ENCODE data around the gene CD320. TPM values are rescaled to one million over a fixed set of nuclear protein-coding genes. Genes with fewer than 3 reads are reported as not detected.
A peak's percentile ranks its signal among the peaks of the same experiment; 100 is the strongest.

Gene CD320
- total RNA-seq, 2 experiments from 2014 or later, result 37.7 to 40.4 TPM

DNA sequence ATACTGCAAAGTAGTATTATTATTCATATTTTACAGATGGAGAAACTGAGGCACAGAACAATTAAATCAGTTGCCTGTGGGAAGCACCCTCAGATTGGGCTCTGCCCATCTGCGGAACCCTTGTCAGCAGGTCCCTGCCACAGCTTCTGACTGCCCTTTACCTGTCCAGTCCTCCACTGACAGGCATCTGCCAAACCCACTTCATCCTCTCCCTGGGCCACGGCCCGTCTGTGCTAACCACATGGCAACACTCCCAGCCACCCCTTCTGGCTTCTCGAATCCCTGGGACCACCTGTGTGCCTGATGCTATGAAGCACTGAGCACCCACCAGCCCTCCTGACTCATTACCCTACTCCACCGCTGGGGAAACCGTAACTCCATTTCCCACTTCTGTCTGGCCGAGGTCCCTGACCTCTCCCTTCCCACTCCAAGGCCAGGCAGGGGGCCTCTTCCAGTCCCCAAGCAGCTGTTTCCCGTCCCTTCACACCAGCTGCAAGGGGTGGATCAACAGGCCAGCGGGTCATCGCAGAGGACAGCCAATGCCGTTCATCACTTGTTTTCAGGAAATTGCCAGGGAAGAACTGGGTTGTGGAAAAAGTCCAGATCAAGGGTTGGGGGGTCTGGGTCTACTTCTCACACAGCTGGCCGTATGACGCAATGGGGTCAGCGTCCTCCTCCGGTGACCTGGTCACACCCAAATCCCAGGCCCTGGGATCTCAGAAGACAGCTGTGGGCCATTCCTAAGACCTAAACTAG lies 32.4 kb upstream of the CD320 start:
- Mint-ChIP-seq H3K4me3 (no peak overlapping the region), H3K36me3 (ENCODE audit: low read depth) (no peaks in the 10 kb centered on the region), H3K27me3 (peaks cover 28% of the 10 kb centered on the region), H3K9me3 (no peaks in the 10 kb centered on the region), H3K4me1 (peaks cover 29% of the 10 kb centered on the region), H3K27ac (no peak overlapping the region)
- ChIA-PET POLR2A (interaction anchor here (0.6 to 0.9 kb wide), 3 partner anchors 12 to 206 kb away, joined by 3 to 4 read pairs (median 3); partner anchors contain the start of genes NDUFA7 and RPS28), CTCF (interaction anchor here (1.4 to 3.0 kb wide), 2 partner anchors 13 to 72 kb away, joined by 3 to 17 read pairs; partner anchors contain the start of gene MARCHF2)
- DNase-seq, result no peak

DNA sequence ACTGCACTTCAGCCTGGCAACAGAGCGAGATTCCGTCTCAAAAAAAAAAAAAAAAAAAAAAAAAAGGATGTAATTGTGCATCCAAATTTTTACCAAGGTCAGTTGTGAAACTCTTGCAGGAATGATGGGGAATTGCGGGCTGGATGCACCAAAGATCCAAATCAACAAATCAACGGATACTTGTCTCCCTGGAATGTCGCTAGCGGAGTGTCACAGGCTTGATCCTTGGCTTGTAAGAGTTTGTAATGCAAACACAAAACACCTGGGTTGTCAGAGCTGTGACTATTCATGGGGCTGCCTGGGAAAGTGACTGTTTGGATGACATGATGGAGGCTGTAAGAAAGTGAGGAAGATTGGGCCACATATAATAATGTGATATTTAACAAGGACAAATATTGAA lies 30.7 kb upstream of the CD320 start:
- no peak for DNase-seq
- no peak overlapping the region for H3K27ac Mint-ChIP-seq
- peaks cover 27% of the 10 kb centered on the region for H3K4me1 Mint-ChIP-seq
- H3K9me3 Mint-ChIP-seq, result no peaks in the 10 kb centered on the region
- H3K36me3 Mint-ChIP-seq (ENCODE audit: low read depth), result no peaks in the 10 kb centered on the region
- peaks cover 32% of the 10 kb centered on the region for H3K27me3 Mint-ChIP-seq
- ChIA-PET POLR2A (interaction anchor here (0.9 kb wide), 1 partner anchor 18 kb away, joined by 3 read pairs; no protein-coding TSS in a partner anchor), CTCF (no interaction called here)
- no peak overlapping the region for H3K4me3 Mint-ChIP-seq

DNA sequence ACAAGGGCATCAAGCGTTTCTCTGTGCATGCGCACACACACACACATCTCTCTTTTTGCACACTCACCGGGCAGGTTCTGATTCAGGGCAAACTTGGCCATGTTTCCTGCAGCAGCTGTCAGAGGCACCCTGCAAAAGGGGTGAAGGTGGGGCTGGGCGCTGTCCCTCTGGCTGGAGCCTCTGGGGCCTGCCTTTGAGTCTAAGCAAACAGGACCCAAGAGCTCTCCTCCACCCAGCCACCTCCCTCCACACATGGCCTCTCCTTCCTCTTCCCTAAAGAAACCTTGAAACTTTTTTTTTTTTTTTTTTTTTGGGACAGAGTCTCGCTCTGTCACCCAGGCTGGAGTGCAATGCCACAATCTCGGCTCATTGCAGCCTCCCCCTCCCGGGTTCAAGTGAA lies 29.6 kb upstream of the CD320 start:
- Mint-ChIP-seq H3K36me3 (ENCODE audit: low read depth) (no peaks in the 10 kb centered on the region), H3K4me3 (no peak overlapping the region), H3K4me1 (peaks cover 19% of the 10 kb centered on the region), H3K27ac (no peak overlapping the region), H3K9me3 (no peaks in the 10 kb centered on the region), H3K27me3 (peaks cover 34% of the 10 kb centered on the region)
- DNase-seq, result no peak
- CTCF ChIA-PET, result interaction anchor here (0.6 kb wide), 1 partner anchor 16 kb away, joined by 3 read pairs; no protein-coding TSS in a partner anchor
- POLR2A ChIA-PET, result no interaction called here

DNA sequence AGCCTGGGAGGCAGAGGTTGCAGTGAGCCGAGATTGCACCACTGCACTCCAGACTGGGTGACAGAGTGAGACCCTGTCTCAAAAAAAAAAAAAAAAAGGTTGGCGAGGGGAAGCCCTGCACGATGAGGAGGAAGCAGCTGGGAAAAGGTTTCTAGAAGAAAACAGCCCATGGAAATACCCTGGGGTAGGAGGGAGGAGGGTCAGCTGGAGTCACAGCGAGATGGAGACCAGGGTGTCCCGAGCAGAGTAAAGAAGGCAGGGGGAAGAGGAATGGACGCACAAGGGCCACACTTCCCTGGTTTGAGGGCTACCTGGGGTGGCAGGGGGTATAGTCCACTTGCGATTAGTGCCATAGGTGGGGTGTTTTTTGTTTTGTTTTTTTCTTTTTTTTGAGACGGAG lies 28.5 kb upstream of the CD320 start:
- DNase-seq, result no peak
- no peak overlapping the region for H3K27ac Mint-ChIP-seq

DNA sequence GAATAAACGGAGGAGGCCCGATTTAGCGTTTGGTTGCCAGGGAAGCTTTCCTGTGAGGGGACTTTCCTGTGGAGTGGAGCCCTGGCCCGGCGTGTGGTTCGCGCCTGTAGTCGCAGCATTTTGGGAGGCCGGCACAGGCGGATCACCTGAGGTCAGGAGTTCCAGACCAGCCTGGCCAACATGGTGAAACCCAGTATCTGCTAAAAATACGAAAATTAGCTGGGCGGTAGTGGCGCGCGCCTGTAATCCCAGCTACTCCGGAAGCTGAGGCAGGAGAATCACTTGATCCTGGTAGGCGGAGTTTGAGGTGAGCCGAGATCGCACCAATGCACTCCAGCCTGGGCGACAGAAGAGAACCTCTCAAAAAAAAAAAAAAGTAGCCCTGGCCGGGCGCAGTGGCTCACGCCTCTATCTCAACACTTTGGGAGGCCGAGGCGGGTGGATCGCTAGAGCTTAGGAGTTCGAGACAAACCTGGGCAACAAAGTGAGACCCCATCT lies 28.0 kb upstream of the CD320 start:
- Mint-ChIP-seq H3K36me3 (ENCODE audit: low read depth) (no peaks in the 10 kb centered on the region), H3K27me3 (peaks cover 34% of the 10 kb centered on the region), H3K9me3 (no peaks in the 10 kb centered on the region), H3K4me1 (peaks cover 12% of the 10 kb centered on the region), H3K27ac (no peak overlapping the region), H3K4me3 (peak overlapping the region; percentile 49)
- CTCF ChIA-PET, result interaction anchor here (0.6 to 2.9 kb wide), 3 partner anchors 12 to 242 kb away, joined by 3 to 16 read pairs (median 3); no protein-coding TSS in a partner anchor
- DNase-seq, result no peak
- POLR2A ChIA-PET, result interaction anchor here (2.0 to 6.1 kb wide), 2 partner anchors 13 to 55 kb away, joined by 8 to 51 read pairs; partner anchors contain the start of genes NDUFA7, RAB11B and RPS28

More for the DNA sequence above, 28.5 kb upstream of the CD320 start:
- ChIA-PET POLR2A (interaction anchor here (6.1 kb wide), 1 partner anchor 14 kb away, joined by 51 read pairs; the partner anchor contains the start of genes NDUFA7 and RPS28), CTCF (interaction anchor here (0.6 to 2.9 kb wide), 3 partner anchors 17 to 241 kb away, joined by 3 to 16 read pairs (median 4); no protein-coding TSS in a partner anchor)
- H3K4me1 Mint-ChIP-seq, result peaks cover 14% of the 10 kb centered on the region
- no peaks in the 10 kb centered on the region for H3K36me3 Mint-ChIP-seq (ENCODE audit: low read depth)
- no peaks in the 10 kb centered on the region for H3K9me3 Mint-ChIP-seq
- H3K27me3 Mint-ChIP-seq, result peaks cover 34% of the 10 kb centered on the region
- H3K4me3 Mint-ChIP-seq, result no peak overlapping the region

DNA sequence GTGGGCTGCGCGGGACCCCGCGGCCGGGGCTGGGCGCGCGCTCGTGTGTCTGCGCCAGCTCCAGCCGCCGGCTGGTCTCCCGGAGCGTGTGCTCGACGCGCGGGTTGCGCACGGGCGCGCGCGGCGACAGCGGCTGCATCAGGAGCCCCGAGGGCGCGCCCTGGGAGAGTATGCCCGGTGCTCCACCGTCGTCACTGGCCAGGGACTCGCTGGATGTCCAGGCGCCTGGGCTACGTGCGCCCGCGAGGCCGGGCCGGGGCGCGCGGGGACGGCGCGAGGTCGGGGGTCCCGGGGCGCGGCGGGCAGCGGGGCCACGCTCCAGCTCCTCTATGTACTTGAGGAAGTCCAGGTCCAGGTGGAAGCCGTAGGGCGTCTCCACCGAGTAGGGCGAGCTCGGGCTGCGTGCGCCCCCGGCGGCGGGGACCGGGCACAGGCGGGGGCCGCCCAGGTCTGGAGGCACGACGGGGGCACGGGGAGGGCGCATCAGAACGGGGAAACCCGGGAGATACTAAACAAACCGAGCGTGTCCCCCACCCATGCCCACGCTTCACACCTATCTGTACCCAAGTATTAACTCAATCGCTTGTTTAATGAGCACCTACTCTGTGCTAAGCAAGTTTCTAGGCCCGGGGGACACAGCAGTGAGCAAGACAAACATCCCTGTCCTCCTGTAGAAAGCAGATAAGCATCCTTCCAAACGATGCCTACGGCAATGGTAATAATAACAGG lies 27.3 kb upstream of the CD320 start:
- Mint-ChIP-seq H3K36me3 (ENCODE audit: low read depth) (no peaks in the 10 kb centered on the region), H3K27me3 (peaks cover 30% of the 10 kb centered on the region), H3K27ac (no peak overlapping the region), H3K9me3 (no peaks in the 10 kb centered on the region), H3K4me3 (peak overlapping the region; percentile 49), H3K4me1 (peaks cover 10% of the 10 kb centered on the region)
- ChIA-PET POLR2A (interaction anchor here (2.0 to 6.1 kb wide), 2 partner anchors 13 to 55 kb away, joined by 8 to 51 read pairs; partner anchors contain the start of genes NDUFA7, RAB11B and RPS28), CTCF (interaction anchor here (0.9 to 2.9 kb wide), 5 partner anchors 8 to 18 kb away, joined by 3 to 16 read pairs (median 5); no protein-coding TSS in a partner anchor)
- peak; percentile 45 for DNase-seq

DNA sequence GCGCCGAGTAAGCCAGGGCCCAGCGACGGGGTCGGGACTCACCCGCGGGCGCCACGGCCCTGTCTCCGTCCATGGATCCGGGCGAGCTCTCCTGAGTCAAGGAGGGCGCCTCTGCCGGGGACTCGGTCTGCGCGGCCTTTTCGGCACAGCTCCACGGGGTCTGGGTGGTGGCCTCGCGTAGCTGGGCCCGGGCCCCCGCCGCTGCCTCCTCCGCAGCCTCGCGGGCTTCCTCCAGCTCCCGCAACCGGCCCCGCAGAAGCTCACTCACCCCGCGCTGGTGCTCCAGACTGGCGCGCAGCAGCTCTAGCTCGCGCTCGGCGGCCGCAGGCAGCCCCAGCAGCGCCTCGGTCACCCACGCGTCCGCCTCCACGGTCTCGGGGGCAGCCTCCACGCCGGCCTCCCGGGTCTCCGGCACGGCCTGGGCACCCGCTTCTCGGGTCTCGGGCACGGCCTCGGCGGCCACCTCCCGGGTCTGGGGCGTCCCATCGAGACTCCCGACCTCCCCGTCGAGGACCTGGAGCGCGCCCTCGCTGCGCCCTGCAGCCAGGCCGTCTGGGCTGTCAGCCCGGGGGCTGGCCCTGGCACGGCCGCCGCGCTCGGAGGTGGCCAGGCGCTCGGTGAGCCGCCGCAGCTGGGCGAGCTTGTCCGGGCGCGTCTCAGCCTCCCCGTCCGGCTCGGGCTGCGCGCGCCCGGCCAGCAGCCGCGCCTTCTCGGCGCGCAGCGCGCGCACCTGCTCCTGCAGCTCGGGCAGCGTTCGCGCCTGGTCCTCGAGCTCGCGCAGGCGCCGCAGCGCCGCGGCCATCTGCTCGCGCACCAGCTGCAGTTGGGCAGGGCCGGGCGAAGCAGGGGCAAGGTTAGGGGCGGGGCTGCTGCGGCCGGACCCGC lies 26.5 kb upstream of the CD320 start:
- H3K27me3 Mint-ChIP-seq, result peaks cover 28% of the 10 kb centered on the region
- H3K27ac Mint-ChIP-seq, result no peak overlapping the region
- CTCF ChIA-PET, result interaction anchor here (0.9 to 2.9 kb wide), 6 partner anchors 8 to 19 kb away, joined by 3 to 16 read pairs (median 4); partner anchors contain the start of gene RPS28
- peak; percentile 48 for DNase-seq
- H3K4me3 Mint-ChIP-seq, result peak overlapping the region; percentile 21
- no peaks in the 10 kb centered on the region for H3K36me3 Mint-ChIP-seq (ENCODE audit: low read depth)
- POLR2A ChIA-PET, result interaction anchor here (1.0 to 6.1 kb wide), 4 partner anchors 8 to 110 kb away, joined by 3 to 51 read pairs (median 6); partner anchors contain the start of genes HNRNPM, KANK3, NDUFA7 and RAB11B
- H3K4me1 Mint-ChIP-seq, result peaks cover 9% of the 10 kb centered on the region
- H3K9me3 Mint-ChIP-seq, result no peaks in the 10 kb centered on the region

DNA sequence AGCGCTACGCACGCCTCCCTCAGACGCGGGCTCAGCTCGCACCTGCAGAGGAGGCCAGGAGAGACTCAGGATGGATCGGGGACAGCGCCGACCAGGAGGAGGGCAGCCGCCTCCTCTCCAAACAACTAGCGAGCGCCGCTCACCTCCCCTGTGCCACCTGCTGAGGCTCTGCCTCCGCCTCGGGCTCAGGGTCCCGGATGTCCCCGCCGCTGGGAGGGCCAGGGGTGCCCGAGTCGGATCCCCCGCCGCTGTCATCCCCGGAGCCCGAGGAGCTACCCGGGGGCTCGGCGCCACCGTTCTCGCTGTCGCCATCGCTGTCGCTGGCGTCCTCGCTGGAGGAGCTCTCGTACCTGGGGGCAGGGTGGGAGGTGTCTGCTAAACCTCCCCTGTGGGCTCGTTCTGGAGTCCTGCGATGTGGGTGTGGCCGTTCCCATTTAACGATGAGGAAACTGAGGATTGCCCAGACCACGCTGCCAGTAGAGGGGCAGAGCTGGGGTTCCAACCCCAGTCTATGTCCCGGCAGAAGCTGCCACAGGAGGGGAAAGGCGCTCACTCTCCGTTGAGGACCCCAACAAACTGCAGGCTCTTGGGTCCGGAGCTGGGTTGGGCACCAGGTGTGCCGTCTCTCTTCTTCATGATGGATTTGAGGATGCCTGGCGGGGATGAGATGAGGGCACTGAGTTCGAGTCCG lies 25.8 kb upstream of the CD320 start:
- Mint-ChIP-seq H3K36me3 (ENCODE audit: low read depth) (no peaks in the 10 kb centered on the region), H3K27ac (no peak overlapping the region), H3K27me3 (peaks cover 26% of the 10 kb centered on the region), H3K9me3 (no peaks in the 10 kb centered on the region), H3K4me1 (peaks cover 9% of the 10 kb centered on the region), H3K4me3 (peak overlapping the region; percentile 21)
- ChIA-PET CTCF (interaction anchor here (1.3 to 2.9 kb wide), 3 partner anchors 12 to 19 kb away, joined by 3 to 16 read pairs (median 7); partner anchors contain the start of gene RPS28), POLR2A (interaction anchor here (1.0 to 6.1 kb wide), 3 partner anchors 9 to 111 kb away, joined by 3 to 51 read pairs (median 5); partner anchors contain the start of genes HNRNPM, KANK3, NDUFA7 and RPS28)
- no peak for DNase-seq

DNA sequence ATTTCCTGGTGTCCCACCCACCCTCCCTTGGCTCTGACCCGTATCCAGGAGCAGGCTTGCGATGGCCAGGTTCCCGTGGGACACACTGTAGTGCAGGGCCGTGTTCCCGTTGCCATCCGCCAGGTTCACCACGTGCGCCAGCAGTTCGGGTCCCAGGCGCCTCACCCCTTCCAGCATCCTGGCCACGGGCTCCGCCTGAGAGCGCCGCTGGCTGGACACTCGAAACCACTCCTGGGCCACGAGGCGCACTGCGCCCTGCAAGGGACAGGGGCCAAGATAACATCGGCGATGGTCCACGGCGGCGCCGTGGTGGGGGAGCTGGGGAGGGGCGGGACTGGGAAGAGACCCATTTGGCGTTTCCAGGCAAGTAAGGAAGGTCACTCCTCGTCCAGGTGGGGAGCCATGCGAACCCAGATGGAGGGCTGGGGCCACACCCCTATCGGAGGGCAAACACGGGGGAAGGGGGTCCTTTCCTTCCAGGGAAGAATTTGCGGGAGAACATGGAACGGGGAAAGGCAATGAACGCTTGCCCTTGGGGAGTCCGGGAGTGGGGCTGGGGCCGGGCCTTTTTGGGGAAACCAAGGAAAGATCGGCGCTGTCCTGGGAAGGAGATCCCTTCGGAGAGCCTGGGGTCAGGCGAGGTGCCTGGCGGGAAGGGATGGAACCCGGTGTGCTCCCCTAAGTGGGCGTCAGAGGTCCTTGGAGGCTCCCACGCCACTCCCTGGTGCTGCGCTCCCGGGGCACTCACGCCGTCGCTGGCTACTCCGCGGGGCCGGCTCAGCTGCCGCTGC lies 25.0 kb upstream of the CD320 start:
- peaks cover 9% of the 10 kb centered on the region for H3K4me1 Mint-ChIP-seq
- H3K27me3 Mint-ChIP-seq, result peaks cover 23% of the 10 kb centered on the region
- no peaks in the 10 kb centered on the region for H3K36me3 Mint-ChIP-seq (ENCODE audit: low read depth)
- ChIA-PET POLR2A (interaction anchor here (1.0 to 6.1 kb wide), 2 partner anchors 11 to 111 kb away, joined by 3 to 51 read pairs; partner anchors contain the start of genes HNRNPM, NDUFA7 and RPS28), CTCF (no interaction called here)
- H3K9me3 Mint-ChIP-seq, result no peaks in the 10 kb centered on the region
- H3K4me3 Mint-ChIP-seq, result no peak overlapping the region
- DNase-seq, result no peak
- no peak overlapping the region for H3K27ac Mint-ChIP-seq

DNA sequence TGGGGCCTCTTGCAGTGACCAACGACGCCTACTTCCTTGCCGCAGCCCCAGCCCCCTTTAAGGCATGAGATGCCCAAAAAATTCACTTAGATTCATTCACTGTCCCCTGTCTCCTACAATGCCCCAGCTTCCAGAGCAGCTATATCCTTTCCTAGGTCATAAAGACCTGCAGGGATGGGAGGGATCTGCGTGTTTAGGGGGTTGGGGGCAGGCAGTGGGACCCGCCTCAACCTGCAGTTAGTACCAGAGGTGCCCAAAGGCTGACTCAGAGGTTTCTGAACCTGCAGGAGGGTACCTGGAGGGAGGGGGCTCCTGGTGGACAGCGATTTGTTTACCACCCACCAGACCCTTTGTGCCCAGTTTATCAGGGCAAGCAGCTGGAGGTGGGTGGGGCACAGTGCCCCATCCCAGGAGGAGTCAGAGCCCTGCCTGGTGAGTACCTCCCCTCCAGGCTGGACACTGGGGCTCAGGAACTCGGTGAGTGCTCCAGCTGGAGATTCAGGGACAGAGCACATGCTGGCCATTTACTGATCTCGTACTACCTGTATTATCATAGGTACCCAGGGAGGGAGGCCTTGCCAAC lies 23.2 kb upstream of the CD320 start:
- Mint-ChIP-seq H3K9me3 (no peaks in the 10 kb centered on the region), H3K4me1 (peaks cover 6% of the 10 kb centered on the region), H3K4me3 (no peak overlapping the region), H3K36me3 (ENCODE audit: low read depth) (no peaks in the 10 kb centered on the region), H3K27ac (no peak overlapping the region), H3K27me3 (peaks cover 13% of the 10 kb centered on the region)
- CTCF ChIA-PET, result interaction anchor here (0.6 kb wide), 1 partner anchor 1959 kb away, joined by 3 read pairs; the partner anchor contains the start of gene ALKBH7
- POLR2A ChIA-PET, result interaction anchor here (6.1 kb wide), 1 partner anchor 9 kb away, joined by 51 read pairs; the partner anchor contains the start of genes NDUFA7 and RPS28
- DNase-seq, result no peak

All from activated CD4-positive, alpha-beta memory T cell treated with anti-CD3 and anti-CD28 coated beads, Interleukin-2, amount 10 ng/mL, durations not matched to agents 7 days and 5 days (primary cell).